Panc1 (cell line): ENCODE data around the gene WDFY2.

Source experiments
- CTCF ChIP-seq: fragments of 450-650 bp; IDR thresholded peaks from 2 replicates; pipeline ENCODE4 v1.5.1; 2017; ENCODE audit warnings: mild to moderate bottlenecking
- POLR2AphosphoS5 ChIP-seq: IDR thresholded peaks from 2 replicates; pipeline ENCODE4 v1.6.1; 2012; ENCODE audit warnings: mild to moderate bottlenecking, low read depth, low read length, moderate library complexity
- REST ChIP-seq, 2 experiments: IDR thresholded peaks; 2 replicates each; pipeline ENCODE4 v1.6.1; 2011 to 2012; ENCODE audit warnings: low read depth in 2 of 2, control low read depth in 1 of 2, low read length in 1 of 2, mild to moderate bottlenecking in 1 of 2, moderate library complexity in 1 of 2; ENCODE audit not compliant: insufficient read depth in 1 of 2
- TCF7L2 ChIP-seq: IDR thresholded peaks from 2 replicates; pipeline ENCODE4 v1.6.1; 2011; ENCODE audit warnings: mild to moderate bottlenecking, low read depth, low read length, inconsistent platforms

- TF ChIP-seq CTCF = no peak
- TF ChIP-seq TCF7L2 = no peak
- TF ChIP-seq REST (IDR thresholded peaks at IDR 0.05; ENCODE audit: insufficient read depth in 1 of 2, low read depth in 2 of 2, low read length in 1 of 2) = no peak
- no peak for TF ChIP-seq POLR2AphosphoS5
Observed at GRCh38 chr13:51689663-51689996, 105.4 kb downstream of the WDFY2 start.
